ENCODE measurements around the gene SLC22A5. TPM values are rescaled to one million over a fixed set of nuclear protein-coding genes. Genes with fewer than 3 reads are reported as not detected.

Gene SLC22A5
- total RNA-seq, 4 donors from 2014 or later = 34.6 to 129 (median 67.8) TPM

DNA sequence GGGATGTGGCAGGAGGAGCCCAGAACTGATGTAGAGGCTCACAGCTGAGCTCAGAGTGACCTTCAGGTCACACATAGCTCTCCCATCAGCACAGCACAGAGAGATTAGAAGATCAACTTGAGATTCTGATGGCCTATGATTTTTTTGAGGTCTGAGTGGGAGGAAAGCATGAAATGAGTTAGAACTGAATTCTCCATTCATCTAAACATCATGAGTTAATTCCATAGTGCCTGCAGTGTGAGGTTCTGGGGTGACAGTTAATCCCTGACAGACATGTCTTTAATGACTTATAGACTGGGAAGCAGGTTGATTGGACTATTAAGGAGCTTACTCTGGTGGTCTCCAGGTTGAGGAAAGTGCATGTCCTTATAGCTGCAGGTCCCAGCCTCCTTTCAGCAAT lies 22.4 kb downstream of the SLC22A5 start:
- intact Hi-C loops (cut with DNase I; ENCODE audit: low total_unique reads) (no loop called here), in situ Hi-C loops (cut with MboI; ENCODE audit: low pct_ligation_motif_present in 1 of 4, low pct_unique_long_range_greater_than_20kb in 1 of 4, low sequenced_read_pairs in 3 of 4) (loop anchor here (25.0 kb wide), 4 partner anchors 320 to 445 kb away; partner anchors contain the start of genes SOWAHA (in 2 of the 4), SEPTIN8 (in 1 of the 4) and SHROOM1 (in 1 of the 4))
- TF ChIP-seq EP300 (IDR thresholded peaks at IDR 0.05; ENCODE audit: low read depth) (no peak), POLR2A (IDR thresholded peaks at IDR 0.05) (no peak), POLR2AphosphoS5 (IDR thresholded peaks at IDR 0.05) (no peak)
- TF ChIP-seq, protein P1, sequence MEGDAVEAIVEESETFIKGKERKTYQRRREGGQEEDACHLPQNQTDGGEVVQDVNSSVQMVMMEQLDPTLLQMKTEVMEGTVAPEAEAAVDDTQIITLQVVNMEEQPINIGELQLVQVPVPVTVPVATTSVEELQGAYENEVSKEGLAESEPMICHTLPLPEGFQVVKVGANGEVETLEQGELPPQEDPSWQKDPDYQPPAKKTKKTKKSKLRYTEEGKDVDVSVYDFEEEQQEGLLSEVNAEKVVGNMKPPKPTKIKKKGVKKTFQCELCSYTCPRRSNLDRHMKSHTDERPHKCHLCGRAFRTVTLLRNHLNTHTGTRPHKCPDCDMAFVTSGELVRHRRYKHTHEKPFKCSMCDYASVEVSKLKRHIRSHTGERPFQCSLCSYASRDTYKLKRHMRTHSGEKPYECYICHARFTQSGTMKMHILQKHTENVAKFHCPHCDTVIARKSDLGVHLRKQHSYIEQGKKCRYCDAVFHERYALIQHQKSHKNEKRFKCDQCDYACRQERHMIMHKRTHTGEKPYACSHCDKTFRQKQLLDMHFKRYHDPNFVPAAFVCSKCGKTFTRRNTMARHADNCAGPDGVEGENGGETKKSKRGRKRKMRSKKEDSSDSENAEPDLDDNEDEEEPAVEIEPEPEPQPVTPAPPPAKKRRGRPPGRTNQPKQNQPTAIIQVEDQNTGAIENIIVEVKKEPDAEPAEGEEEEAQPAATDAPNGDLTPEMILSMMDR (IDR thresholded peaks at IDR 0.05) = no peak
- no peak for DNase-seq
- no peak overlapping the region for H3K27ac ChIP-seq
- no peaks in the 10 kb centered on the region for H3K27me3 ChIP-seq
- no peak overlapping the region for H3K4me3 ChIP-seq
- H3K36me3 ChIP-seq = peaks cover 0 to 14% (median 6%) of the 10 kb centered on the region in 4 donors
- H3K4me1 ChIP-seq = peaks cover 15 to 34% (median 26%) of the 10 kb centered on the region in 4 donors
- H3K9me3 ChIP-seq = no peaks in the 10 kb centered on the region

- no peak for TF ChIP-seq POLR2AphosphoS5 (IDR thresholded peaks at IDR 0.05)
- TF ChIP-seq, protein P1 (IDR thresholded peaks at IDR 0.05) = no peak
- no peak for TF ChIP-seq POLR2A (IDR thresholded peaks at IDR 0.05)
- no peak for TF ChIP-seq EP300 (IDR thresholded peaks at IDR 0.05; ENCODE audit: low read depth)
- no peak overlapping the region for H3K27ac ChIP-seq
- no peaks in the 10 kb centered on the region for H3K9me3 ChIP-seq
- H3K27me3 ChIP-seq = no peaks in the 10 kb centered on the region
- H3K4me3 ChIP-seq = no peak overlapping the region
- H3K36me3 ChIP-seq = peaks cover 0 to 14% (median 6%) of the 10 kb centered on the region in 4 donors
- WGBS, 2 donors (ENCODE audit: low coverage in 1 of 2) = 90% methylated on average over 8 of the region's 8 CpGs; no CpG with 5 or more reads in 1 of the 2 donors
- DNase-seq = no peak
- intact Hi-C loops (cut with DNase I; ENCODE audit: low total_unique reads) = no loop called here
- peaks cover 9 to 29% (median 20%) of the 10 kb centered on the region in 4 donors for H3K4me1 ChIP-seq
- in situ Hi-C loops (cut with MboI; ENCODE audit: low pct_ligation_motif_present in 1 of 4, low pct_unique_long_range_greater_than_20kb in 1 of 4, low sequenced_read_pairs in 3 of 4) = loop anchor here (25.0 kb wide), 4 partner anchors 320 to 445 kb away; partner anchors contain the start of genes SOWAHA (in 2 of the 4), SEPTIN8 (in 1 of the 4) and SHROOM1 (in 1 of the 4)
Observed at GRCh38 chr5:132392411-132392810, 22.9 kb downstream of the SLC22A5 start.

DNA sequence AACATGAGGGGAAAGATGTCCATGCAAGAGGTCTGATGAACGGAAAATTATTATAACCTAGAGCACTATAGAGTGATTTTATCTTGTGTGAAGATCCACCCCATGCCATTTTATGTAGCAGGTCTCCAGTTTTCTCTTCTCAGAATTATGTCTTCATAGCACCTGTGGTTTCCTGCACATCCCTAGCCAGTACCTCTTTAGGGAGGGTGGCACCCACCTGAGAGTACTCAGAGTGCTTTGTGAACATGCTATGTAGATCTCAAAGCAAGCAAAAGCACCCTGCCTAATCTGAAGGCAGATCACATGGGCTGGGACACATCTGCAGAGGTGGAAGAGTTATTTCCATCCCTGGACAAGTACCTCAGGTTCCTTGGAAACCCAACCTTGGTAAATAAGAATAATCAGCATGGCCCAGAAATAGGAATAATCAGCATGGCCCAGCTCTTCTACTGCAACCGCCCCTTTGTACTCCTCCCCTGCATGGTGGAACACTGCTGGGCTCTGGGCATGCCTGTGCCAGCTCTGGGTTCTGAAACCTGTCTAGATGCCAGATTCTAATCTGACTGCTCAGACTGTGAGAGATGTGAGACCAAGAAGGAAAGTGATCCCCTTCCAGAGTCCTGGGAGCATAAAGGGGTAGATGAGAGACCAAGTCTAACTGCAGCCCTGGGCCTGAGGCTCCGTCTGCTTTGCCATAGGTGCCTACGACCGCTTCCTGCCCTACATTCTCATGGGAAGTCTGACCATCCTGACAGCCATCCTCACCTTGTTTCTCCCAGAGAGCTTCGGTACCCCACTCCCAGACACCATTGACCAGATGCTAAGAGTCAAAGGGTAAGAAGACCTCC lies 23.7 kb downstream of the SLC22A5 start:
- TF ChIP-seq, protein P1 (IDR thresholded peaks at IDR 0.05) = no peak
- TF ChIP-seq EP300 (IDR thresholded peaks at IDR 0.05; ENCODE audit: low read depth) = no peak
- no peak for TF ChIP-seq POLR2A (IDR thresholded peaks at IDR 0.05)
- no peak for TF ChIP-seq POLR2AphosphoS5 (IDR thresholded peaks at IDR 0.05)
- no peak for DNase-seq
- Histone ChIP-seq H3K4me1 (peaks cover 4 to 21% (median 14%) of the 10 kb centered on the region in 4 donors), H3K27ac (no peak overlapping the region), H3K9me3 (no peaks in the 10 kb centered on the region), H3K4me3 (no peak overlapping the region), H3K27me3 (no peaks in the 10 kb centered on the region), H3K36me3 (peaks cover 0 to 14% (median 6%) of the 10 kb centered on the region in 4 donors)
- 86 to 94% methylated on average over 1 to 6 of the region's 6 CpGs for WGBS, 2 donors (ENCODE audit: low coverage in 1 of 2)
- in situ Hi-C loops (cut with MboI; ENCODE audit: low pct_ligation_motif_present in 1 of 4, low pct_unique_long_range_greater_than_20kb in 1 of 4, low sequenced_read_pairs in 3 of 4) (loop anchor here (25.0 kb wide), 4 partner anchors 319 to 444 kb away; partner anchors contain the start of genes SOWAHA (in 2 of the 4), SEPTIN8 (in 1 of the 4) and SHROOM1 (in 1 of the 4)), intact Hi-C loops (cut with DNase I; ENCODE audit: low total_unique reads) (no loop called here)

- Histone ChIP-seq H3K9me3 (no peaks in the 10 kb centered on the region), H3K27me3 (no peaks in the 10 kb centered on the region), H3K36me3 (peaks cover 0 to 14% (median 6%) of the 10 kb centered on the region in 4 donors), H3K4me3 (no peak overlapping the region), H3K27ac (peak overlapping the region in 1 of 4 donors; percentile 26), H3K4me1 (peaks cover 0 to 5% (median 2%) of the 10 kb centered on the region in 4 donors)
- WGBS, 2 donors (ENCODE audit: low coverage in 1 of 2) = 56 to 79% methylated on average over 4 of the region's 4 CpGs
- in situ Hi-C loops (cut with MboI; ENCODE audit: low pct_ligation_motif_present in 1 of 4, low pct_unique_long_range_greater_than_20kb in 1 of 4, low sequenced_read_pairs in 3 of 4) = loop anchor here (25.0 kb wide), 4 partner anchors 318 to 443 kb away; partner anchors contain the start of genes SOWAHA (in 2 of the 4), SEPTIN8 (in 1 of the 4) and SHROOM1 (in 1 of the 4)
- no peak for TF ChIP-seq EP300 (IDR thresholded peaks at IDR 0.05; ENCODE audit: low read depth)
- intact Hi-C loops (cut with DNase I; ENCODE audit: low total_unique reads) = no loop called here
- DNase-seq = no peak
Observed at GRCh38 chr5:132394667-132395259, 25.3 kb downstream of the SLC22A5 start.
